Activated CD8-positive, alpha-beta memory T cell treated with anti-CD3 and anti-CD28 coated beads for 24 hours (primary cell): ENCODE data around the gene NECAB2.

Source experiments
- DNase-seq: peaks from one replicate; pipeline ENCODE4 v3.0.0-alpha.2; 2020

Gene NECAB2

DNA sequence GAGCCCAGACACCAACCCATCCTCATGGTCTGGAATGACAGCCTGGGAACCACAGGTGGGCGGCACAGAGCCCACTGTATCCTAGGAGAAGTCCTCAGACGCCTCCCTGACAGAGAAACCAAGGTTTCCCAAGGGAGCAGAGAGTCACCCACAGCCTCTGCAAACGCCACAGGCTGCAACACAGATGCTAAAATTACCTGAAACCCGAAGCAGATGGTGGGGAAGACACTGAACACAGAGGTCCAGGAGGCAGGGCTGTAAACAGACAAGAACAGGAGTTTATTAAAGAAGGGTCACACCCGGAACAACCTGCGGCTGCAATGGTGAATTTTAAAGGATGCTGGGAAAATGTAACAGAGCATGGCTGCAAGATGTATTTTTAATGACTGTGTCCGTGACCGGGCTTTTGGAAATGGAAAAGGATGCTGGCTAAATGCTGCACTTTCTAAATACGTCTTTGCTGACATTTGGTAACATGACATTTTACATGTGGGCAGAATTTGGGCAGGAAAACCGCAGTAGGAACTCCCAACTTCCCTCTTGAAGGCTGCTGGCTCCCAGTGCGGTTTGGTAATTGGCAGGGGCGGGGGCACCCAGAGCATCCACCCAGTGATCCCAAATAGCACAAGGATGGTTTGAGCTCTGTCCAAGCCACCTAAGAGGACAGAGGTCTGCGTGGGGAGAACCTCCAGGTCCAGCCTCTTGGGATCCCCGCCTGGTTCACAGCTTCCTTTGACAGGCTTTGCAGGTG lies 61.4 kb downstream of the NECAB2 start:
- DNase-seq, result no peak

DNA sequence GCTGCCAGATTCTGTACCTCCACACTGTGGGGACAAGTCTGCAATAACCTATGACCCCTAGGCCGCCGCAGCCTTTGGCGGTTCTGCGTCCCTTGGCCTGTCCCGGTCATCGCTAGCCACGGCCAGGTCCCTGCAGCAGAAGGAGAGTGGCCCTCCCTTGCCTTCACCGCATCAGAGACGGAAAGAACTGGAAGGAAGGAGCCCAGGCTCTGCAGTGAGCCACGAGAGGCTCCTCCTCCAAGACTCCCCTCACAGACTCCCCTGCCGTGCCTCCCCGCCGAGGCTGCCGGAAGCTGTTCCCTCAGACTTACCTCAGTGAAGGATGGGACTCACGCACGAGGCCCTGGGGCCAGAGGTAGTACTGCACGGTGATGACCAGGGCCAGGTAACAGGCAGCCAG lies 63.5 kb downstream of the NECAB2 start:
- DNase-seq, result no peak

DNA sequence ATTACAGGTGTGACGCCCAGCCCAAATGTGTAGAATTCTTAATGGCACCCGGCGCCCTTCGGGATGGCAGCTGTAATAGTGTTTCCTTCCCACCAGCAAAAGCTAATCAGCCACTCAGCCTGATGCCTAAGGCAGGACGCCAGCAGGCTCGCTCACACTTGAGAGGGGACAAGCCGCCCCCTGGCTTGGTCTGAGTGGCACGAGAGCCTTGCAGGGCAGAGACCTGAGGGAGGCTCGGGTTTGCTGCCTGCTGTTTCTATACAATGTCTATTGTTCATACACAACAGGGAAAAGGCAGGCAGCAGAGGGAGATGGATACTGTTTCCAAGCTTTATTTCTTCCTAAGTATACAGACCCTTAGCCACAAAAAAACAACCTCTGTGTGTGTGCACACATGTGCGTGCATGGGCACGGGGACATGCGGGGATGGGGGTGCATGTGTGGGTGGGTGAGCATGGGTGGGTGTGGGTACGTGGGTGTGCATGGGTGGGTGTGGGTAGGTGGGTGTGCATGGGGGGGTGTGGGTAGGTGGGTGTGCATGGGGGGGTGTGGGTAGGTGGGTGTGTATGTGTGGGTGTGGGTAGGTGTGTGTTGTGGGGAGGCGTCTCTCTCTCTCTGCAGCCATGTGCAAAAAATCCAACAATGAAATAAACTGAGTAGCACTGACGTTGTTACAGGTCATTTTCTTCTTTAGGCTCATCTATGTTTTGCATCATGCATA lies 64.6 kb downstream of the NECAB2 start:
- no peak for DNase-seq

DNA sequence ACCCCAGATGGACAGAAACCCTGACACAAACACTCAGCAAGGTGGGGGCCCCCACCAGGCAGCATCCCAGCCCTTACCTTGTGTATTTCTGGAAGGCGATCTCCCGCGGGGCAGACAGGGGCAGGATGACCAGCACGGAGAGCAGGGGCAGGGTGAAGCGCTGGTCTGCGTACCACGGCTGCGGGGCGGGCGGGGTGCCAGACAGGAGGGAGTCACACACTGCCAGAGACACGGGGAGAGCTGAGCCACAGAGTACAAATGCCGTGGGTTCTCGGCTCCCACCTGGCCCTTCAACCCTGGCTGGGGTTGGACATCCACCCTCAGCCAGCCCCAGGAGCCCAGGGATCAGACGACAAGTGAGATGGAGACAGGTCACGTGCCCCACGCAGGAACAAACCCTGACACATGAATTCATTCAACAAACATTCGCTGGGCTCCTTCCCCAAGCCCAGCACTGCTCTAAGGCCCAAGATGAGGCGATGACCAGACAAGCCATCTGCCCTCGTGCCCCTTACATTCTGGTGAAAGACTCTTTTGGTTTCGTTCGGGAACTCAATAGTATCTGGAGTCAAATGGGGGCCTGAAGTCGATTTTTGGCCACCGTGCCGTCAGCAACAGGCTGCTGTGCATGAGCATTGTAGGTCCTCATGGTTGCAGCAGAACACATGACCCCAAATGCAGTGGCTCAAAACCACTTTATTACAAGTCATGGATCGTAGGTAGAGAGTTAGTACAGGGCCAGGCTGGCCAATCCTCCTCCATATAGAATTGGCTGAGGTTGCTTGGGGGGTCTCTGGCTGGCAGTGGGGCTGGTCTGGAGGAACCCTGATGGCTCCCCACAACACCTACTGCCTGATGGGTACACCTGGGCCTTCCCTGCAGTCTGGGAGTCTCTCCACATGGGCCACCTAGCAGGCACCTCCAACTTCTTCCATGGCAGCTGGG lies 65.5 kb downstream of the NECAB2 start:
- DNase-seq, result no peak

DNA sequence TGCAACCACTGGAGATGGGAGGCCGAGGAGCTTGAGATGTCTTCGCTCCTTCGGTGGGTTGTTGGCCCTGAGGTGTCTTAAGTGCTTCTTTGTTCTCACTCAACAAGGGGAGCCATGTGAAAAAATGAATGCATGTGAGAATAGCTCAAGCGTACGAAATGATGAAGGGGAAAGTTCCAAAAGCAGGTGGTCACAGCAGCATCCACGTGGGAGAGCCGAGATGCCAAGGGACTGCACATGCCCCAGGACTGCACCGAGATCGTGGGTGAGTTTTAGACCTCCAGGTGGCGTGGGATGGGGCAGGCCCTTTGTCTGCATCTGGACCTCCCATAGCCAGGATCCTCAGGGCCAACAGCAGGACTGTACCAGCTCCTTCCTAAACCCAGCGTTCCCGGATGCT lies 66.5 kb downstream of the NECAB2 start:
- no peak for DNase-seq

DNA sequence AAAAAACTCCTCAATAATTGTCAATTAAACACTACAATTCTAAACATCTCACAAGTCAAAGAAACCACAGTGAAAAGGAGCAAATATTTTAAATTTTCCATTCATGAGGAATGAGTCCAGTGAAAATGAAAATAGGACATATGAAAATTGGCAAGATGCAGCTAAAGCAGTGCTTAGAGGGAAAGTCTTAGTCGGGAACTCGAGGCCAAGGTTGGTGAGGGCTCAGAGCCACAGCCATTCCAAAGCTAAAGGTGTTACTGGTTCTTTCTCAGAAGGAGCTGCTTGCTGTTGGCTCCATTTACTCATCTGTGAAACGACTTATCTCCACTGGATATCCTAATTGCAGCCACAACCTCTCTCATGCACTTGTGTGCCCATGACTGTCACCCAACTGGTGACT lies 68.1 kb downstream of the NECAB2 start:
- no peak for DNase-seq

DNA sequence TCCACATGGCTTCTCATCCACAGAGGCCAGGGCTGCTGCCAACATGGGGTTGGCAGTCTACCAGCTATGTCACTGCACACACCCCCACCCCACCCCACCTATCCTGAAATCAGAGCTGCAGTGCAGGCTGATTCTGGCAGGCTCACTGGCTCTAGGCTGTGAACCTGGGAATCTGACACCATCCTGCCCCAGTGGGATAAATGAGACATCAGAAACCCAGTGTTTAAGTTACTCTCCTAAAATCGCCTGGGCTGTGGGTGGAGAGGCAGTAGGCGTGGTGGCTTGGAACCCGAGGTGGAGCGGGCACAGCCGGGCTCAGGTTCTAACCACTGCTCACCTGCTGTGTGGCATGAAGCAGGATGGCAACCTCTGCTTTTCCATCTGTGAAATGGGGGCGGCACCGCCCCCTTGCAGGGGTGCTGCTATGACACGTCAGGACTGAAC lies 69.0 kb downstream of the NECAB2 start:
- DNase-seq, result no peak

DNA sequence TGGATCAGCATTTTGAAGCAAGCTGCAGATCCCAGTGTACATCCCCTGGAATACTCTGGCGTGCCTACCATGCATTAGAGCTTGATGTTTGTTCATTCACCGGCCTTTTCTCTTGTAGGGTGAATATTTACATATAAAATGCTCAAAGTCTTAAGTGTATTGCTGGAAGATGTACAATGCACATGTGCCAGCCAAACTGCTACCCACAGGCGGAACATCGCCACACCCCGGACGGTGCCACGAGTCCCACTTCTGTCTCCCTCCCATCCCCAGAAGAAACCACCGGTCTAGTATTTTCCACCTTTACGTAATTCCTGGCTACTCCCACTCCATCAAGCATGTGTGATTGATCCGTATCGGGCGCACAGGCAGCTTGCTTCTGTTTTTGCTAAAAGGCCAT lies 70.4 kb downstream of the NECAB2 start:
- no peak for DNase-seq

DNA sequence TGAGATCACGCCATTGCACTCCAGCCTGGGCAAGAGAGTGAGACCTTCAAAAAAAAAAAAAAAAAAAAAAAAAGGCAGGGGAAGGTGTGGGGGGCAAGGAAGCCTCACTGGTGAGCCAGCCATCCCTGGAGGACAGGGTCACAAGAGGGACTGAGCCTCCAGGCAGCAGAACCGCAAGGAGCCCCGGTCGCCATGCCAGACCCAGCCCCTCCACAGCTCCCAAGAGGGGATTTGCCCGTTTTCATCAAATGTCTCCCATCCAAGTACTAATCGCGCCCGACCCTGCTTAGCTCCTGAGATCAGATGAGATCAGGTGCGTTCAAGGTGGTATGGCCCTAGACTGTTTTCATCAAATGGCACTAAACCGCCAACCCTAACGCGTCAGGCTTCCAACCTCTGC lies 71.7 kb downstream of the NECAB2 start:
- DNase-seq, result no peak

DNA sequence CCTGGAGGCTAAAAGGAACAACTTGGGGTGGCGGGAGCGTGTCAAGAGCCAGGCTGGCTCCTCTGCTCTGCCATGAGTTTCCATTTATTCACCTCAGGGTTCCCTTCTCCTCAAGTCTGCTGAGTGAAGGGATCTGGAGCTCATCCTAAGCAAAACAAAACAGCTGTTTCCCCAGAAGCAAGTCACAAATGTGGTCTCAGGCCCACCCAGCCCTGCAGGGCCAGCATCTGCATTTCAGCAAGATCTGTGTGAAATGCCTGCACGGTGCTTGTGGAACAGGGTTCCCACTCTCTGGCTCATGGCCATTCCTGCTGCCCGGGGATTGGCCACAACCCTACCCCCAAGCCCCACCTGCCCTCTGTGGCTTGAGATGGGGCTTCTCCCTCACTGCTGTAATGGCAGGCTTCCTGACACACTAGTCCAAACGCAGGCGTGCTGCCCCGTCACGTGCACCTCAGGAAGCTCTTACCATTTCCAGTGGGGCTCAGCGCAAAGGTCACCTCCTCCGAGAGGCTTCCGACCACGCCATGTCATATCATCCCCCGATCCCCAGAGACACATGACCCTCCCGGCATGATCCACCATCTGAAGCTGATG lies 72.3 kb downstream of the NECAB2 start:
- no peak for DNase-seq

DNA sequence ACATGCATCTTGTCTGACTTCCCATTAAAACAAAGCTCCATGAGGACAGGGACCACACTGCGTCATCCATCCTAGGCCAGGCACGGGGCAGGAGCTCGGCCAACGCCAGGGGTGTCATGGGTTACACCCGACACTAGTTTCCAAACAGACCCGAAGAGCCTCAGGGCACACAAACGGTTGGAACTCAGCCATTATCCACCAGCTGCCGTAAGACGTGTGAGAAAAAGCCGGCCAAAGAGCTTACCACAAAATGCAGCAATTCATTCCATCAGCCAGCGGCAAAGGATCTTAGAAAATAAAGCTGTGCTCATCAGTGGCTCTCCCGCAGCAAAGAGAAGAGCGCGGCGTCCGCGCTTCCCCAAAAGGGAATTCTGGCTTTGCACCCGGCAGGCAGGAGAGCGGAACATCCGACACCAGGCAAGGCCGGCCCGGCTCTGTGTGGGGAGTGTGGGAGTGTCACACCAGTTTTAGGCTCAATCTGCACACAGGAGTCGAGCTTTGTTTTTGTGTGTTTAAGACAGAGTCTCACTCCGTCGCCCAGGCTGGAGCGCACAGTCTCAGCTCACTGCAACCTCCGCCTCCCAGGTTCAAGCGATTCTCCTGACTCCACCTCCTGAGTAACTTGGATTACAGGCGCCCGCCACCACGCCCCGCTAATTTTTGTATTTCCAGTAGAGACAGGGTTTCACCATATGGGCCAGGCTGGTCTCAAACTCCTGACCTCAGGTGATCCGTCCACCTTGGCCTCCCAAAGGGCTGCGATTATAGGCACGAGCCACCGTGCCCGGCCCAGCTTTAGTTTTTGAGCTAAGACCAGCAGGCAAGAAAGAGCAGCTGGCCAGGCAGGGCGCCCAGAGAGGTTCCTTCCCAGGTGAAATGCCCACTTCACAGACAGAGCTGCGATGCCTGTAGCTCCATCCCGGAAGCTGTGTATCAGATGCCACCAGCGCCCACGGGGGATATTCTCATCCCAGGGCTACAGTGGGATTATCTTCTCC lies 73.1 kb downstream of the NECAB2 start:
- no peak for DNase-seq

DNA sequence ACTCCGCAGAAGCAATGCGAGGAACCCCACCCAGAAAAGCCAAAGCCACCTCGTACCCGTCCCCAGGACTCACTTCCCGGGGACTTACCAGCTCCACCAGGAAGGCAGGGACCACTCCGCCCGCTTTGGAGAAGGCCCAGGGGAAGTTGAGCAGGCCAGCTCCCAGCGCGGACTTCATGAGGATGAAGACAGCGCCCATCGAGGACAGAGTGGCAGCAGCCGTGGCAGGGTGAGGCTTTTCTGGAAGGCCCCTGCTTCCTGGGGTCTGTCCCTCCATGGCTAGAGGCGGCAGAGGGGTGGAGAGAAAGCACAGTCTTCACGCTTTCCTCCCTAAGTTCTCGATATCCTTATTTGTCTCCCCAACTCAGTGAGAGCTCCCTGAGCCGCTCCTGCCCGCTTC lies 73.8 kb downstream of the NECAB2 start:
- no peak for DNase-seq

DNA sequence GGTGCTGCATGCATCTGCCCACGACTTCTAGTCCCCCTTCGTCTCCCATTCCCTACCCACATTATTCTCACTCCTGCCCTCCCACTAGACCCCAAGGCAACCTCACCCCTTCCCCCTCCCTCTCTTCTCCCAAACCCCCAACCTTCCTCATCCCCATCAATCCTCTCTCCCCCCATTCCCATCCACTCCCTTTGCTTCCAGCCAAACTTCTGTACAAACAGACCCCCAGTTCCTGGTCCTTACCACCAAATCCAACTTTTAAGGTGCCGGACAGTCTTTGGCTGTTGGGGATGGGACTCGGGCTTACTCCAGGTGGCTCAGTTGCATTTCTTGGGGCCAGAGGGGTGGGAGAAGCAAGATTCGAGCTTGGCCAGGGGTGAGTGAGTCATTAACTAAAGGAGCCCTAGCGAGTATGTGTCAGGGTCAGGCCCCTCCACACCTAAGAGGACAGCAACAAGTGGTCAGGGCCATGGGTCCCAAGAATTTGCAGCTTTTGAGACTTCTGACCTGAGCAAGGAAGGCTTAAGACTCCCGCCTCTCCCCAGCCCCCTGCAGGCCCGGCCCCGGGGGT lies 74.3 kb downstream of the NECAB2 start, which contains the start of gene SLC38A8:
TSS of gene SLC38A8 (minus strand) at position 488 of the 571 bp plus-strand sequence. CDS start 638 bp downstream, outside the sequence.
- DNase-seq, result no peak

DNA sequence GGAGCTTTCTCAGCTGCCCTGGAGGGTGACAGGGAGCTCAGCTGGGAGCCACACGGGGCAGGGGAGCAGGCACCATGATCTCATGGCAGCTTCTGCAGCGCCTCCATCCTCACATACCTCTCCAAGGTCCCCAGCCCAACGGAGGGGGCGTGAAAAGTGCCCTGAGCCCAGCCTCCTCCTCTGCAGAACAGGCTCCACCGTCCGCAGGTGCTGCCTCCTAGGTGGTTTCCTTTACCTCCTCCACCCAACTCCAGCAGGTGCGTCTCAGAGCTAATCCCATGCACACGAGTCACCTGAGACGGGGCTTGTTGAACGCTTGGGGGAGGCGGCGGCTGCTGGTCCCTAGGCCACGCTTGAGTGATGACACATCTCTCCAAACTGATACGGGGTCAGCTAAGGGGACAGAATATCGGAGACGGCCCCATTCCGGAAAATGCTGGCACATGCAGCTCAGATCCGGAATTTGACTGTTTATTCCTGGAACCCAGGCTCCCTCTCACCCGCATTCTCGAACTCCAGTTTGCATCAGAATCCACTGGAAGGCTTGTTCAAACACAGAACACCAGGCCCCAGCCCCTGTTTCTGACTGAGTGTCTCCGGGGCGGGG lies 74.9 kb downstream of the NECAB2 start:
- no peak for DNase-seq

DNA sequence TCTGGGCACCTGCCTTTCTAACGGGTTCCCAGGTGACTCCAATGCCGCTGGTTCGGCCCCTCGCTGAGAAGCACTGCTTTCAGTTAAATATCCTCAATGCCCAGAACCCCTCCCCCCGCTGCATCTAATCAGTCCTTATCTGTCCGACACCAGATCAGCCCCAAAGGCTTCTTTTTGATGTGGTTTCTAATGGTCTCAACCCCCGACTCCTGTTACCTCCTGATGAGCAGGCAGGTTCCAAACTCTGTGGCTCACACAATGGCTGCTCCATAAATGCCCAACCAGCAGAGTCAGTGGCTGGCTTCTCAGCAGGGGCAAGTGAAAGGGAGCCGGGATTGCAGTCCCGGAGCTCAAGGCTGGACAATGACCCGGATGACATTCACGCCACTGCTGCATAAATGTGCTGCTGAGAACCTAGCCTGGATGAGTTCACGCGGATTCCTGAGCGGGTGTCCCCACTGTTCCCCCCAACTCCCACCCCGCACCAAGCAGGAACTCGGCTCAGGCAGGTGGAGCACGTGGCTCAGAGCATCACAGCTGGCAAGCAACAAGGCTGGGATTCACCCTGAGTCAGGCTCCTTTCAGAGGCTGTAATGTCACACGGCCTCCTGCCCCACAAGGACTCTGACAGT lies 75.6 kb downstream of the NECAB2 start:
- DNase-seq, result no peak

DNA sequence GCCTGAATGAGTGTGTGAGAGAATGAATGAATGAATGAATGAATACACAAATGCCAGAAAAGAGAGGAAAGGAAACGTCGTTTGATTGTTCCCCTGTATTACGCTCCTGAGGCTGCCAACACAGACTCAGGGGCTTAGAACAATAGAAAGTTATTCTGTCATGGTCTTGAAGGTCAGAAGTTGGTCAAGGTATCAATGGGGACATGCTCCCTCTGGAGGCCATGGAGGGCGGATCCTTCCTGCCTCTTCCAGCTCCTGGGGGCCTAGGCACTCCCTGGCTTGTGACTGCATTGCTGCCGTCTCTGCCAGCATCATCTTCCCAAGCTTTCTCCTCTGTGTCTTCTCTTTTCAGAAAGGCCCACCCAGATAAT lies 76.1 kb downstream of the NECAB2 start:
- DNase-seq, result no peak

DNA sequence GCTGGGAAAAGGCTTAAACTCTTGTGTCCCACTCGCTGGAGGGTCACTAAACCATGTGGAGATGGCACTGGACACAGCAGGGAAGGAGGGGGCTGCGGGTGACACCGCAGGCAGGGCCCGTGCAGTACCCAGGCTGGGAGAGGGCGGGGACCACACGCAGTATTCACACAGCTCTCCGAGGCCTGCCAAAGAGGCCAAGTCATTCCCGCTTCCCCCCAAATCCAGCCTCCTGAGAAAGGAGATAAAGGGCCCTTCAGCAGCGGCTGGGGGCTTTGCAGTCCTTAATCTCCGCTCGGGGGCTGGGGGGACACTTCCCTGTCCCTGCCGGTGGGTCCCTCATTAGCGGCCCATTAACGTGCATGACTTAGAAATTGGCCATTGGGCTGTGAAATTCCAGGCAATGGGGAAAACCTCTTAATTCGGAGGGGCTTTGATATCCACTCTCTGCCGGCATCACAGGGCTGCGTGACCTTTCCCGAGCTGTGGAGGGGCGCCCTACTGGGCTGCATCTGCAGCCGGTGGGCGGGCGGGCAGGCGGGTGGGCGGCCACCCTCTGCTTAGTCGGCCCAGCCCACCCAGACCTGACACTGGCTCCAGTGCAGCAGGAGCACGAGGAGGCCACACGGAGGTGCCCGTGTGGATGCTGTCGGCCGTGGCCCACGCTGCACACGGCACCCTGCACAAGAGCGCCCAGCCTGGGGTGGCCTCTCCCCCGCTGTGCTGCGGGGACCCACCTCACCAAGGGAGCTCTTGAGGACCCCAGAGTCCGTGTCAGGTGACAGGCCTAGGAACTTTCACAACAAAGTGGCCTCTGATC lies 77.2 kb downstream of the NECAB2 start:
- no peak for DNase-seq

DNA sequence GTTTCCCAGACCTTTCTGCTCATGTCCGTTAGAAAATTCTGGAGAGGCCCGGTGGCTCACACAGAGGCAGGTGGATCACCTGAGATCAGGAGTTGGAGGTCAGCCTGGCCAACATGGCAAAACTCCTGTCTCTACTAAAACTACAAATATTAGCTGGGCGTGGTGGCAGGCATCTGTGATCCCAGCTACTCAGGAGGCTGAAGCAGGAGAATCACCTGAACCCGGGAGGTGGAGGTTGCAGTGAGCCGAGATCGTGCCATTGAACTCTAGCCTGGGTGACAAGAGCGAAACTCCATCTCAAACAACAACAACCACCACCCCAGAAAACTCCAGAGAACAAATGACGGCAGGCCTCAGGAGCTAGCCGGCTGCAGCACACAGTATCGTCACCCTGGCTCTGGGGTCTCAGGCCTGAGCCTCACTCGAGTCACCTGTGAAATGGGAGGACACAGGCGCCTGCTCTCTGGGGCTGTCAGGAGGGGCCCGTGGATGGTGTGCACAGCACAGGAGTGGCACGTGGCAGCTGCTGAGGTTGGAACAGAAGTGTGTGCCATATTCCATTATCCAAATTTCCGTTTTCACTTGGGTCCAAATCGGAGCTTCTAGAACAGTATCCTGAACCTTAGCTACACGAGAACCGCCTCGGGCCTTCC lies 77.9 kb downstream of the NECAB2 start:
- DNase-seq, result no peak

DNA sequence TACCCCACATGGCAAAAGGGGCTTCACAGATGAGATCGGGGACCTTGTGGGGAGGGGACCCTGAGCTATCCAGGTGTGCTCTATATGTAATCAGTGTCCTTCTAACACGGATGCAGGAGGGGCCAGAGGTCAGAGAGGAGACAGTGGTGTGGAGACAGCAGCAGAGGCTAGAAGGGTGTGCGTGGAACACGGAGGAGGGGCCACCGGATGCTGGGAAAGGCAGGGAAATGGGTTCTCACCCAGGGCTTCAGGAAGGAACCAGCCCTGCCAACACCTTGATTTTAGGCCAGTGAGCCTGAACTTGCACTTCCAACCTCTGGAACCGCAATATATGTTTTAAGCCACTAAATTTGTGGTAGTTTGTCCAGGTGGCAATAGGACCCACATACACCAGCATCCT lies 79.2 kb downstream of the NECAB2 start:
- no peak for DNase-seq
